Neural crest cell (in vitro differentiated cells): Measurements from ENCODE around the gene RPS21. TPM values are rescaled to one million over a fixed set of nuclear protein-coding genes. Genes with fewer than 3 reads are reported as not detected.

ENCODE experiments used
- DNase-seq: peaks from one replicate; pipeline ENCODE4 v3.0.0; 2021; ENCODE audit warnings: low read depth, mixed read lengths, low spot score
- H3K27ac Mint-ChIP-seq: one replicate; pipeline ENCODE4 v1.8.0; 2021; ENCODE audit warnings: mild to moderate bottlenecking, mixed read lengths; ENCODE audit not compliant: unreplicated experiment
- H3K27me3 Mint-ChIP-seq: 2 replicates; pipeline ENCODE4 v1.8.0; 2021; ENCODE audit warnings: low read depth, mild to moderate bottlenecking, mixed read lengths
- H3K36me3 Mint-ChIP-seq: 2 replicates; pipeline ENCODE4 v1.8.0; 2021; ENCODE audit warnings: low read depth, mild to moderate bottlenecking, mixed read lengths
- H3K4me1 Mint-ChIP-seq: 2 replicates; pipeline ENCODE4 v1.8.0; 2021; ENCODE audit warnings: mixed read lengths
- H3K4me3 Mint-ChIP-seq: one replicate; pipeline ENCODE4 v1.8.0; 2021; ENCODE audit warnings: mild to moderate bottlenecking, mixed read lengths
- H3K9me3 Mint-ChIP-seq: 2 replicates; pipeline ENCODE4 v1.8.0; 2021; ENCODE audit warnings: mixed read lengths
- CTCF ChIP-seq: fragments of 200-600 bp; sonication (generic); conservative IDR thresholded peaks from 2 replicates; pipeline ENCODE4 v1.5.0; 2021; ENCODE audit warnings: antibody characterized with exemption, mild to moderate bottlenecking
- total RNA-seq: library from RNA; stranded (reverse); gene quantifications from 2 replicates; pipeline ENCODE4 v1.2.1, GENCODE V29; 2021

RPS21 gene
- total RNA-seq, 1 donor from 2014 or later, result 1,312 TPM

DNA sequence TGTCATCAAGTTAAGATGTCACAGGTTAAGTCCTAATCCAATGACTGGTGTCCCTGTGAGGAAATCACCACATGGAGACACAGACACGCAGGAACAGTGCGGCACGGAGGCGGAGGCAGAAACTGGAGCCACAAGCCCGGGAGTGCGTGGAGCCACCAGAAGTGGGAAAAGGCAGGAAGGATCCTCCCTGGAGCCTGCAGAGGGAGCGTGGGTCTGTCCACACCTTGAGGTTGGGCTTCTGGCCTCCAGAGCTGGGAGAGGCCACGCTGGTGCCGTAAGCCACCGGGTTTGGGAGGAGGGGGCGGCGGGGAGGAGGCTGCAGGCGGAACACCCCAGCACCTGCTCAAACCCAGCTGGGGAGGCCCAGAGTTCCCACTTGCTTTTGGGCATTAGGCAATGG, 16.4 kb downstream of the RPS21 start:
- no peak overlapping the region for H3K27ac Mint-ChIP-seq
- H3K4me3 Mint-ChIP-seq, result peak overlapping the region; percentile 74

GRCh38 chr20:62404112-62404665, 17.3 kb downstream of the RPS21 start:
- TF ChIP-seq CTCF, result no peak
- peak overlapping the region; percentile 74 for H3K4me3 Mint-ChIP-seq
- peaks cover 11% of the 10 kb centered on the region for H3K4me1 Mint-ChIP-seq
- H3K36me3 Mint-ChIP-seq, result peaks cover 3% of the 10 kb centered on the region
- no peak overlapping the region for H3K27ac Mint-ChIP-seq
- H3K27me3 Mint-ChIP-seq, result no peaks in the 10 kb centered on the region
- DNase-seq, result no peak
- no peaks in the 10 kb centered on the region for H3K9me3 Mint-ChIP-seq

More for the DNA sequence above, 16.4 kb downstream of the RPS21 start:
- peaks cover 11% of the 10 kb centered on the region for H3K4me1 Mint-ChIP-seq
- no peak for DNase-seq
- no peaks in the 10 kb centered on the region for H3K27me3 Mint-ChIP-seq
- TF ChIP-seq CTCF, result no peak
- peaks cover 3% of the 10 kb centered on the region for H3K36me3 Mint-ChIP-seq
- H3K9me3 Mint-ChIP-seq, result no peaks in the 10 kb centered on the region

- H3K27ac Mint-ChIP-seq, result no peak overlapping the region
- no peak for TF ChIP-seq CTCF
Measured at GRCh38 chr20:62404761-62405107, 17.8 kb downstream of the RPS21 start.

DNA sequence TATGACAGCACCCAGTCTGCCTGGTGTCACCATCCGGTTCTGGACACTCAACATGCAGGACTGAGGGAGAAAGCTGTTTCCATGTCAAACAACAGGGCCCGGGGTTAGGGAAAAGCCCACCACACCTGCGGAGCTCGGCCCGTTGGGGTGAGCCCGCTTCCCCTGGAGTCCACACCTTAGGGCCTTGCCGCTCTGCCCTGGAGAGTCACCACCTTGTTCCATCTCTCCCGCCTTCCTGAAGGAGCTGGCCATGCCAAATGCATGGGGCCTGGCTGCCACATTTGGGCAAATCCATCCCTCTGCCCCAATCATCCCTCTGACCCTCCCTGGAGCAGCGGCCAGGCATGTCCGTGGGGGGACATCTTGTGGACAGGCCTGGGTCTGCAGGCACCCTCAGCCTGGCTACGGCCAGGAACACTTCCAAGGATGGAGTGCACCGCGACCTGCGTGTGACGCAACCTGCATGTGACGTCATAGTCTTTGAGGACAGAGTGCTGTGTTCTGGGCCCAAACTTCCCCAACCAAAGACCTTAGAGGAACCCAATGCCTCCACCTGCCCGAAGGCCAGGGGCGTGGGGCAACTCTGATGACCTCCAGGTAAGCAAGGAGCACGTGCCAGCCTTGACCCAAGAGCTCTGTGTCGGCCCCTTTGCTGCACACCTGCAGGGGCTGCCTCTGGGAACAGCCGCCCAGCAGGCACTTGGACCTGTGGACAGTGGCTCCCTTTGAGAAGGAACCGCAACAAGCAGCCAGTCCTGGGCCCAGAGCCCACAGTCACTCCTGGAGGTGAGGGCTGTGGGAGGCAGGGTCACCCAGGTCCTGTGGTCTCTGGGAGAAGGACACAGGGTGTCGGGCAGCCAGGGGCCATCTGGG, 18.4 kb downstream of the RPS21 start:
- Mint-ChIP-seq H3K4me3 (peak overlapping the region; percentile 88), H3K9me3 (no peaks in the 10 kb centered on the region), H3K27me3 (peaks cover 5% of the 10 kb centered on the region), H3K36me3 (peaks cover 3% of the 10 kb centered on the region), H3K27ac (no peak overlapping the region), H3K4me1 (peaks cover 11% of the 10 kb centered on the region)
- peak; percentile 59 for DNase-seq
- peak; percentile 62 for TF ChIP-seq CTCF

More at GRCh38 chr20:62404761-62405107, 17.8 kb downstream of the RPS21 start:
- no peak for DNase-seq
- H3K4me3 Mint-ChIP-seq, result no peak overlapping the region
- H3K36me3 Mint-ChIP-seq, result peaks cover 3% of the 10 kb centered on the region
- no peaks in the 10 kb centered on the region for H3K9me3 Mint-ChIP-seq
- H3K27me3 Mint-ChIP-seq, result peaks cover 5% of the 10 kb centered on the region
- peaks cover 11% of the 10 kb centered on the region for H3K4me1 Mint-ChIP-seq

GRCh38 chr20:62405981-62406513, 19.1 kb downstream of the RPS21 start:
- Mint-ChIP-seq H3K9me3 (no peaks in the 10 kb centered on the region), H3K36me3 (no peaks in the 10 kb centered on the region), H3K27ac (no peak overlapping the region), H3K4me1 (peaks cover 11% of the 10 kb centered on the region), H3K27me3 (peaks cover 5% of the 10 kb centered on the region), H3K4me3 (peak overlapping the region; percentile 88)
- no peak for TF ChIP-seq CTCF
- DNase-seq, result no peak
